Uterus (tissue), 2 donors: ENCODE data around the gene SHOX.

Experiments used
- POLR2A ChIP-seq, 2 donors: fragments of 450-650 bp; IDR thresholded peaks; one replicate each; pipeline ENCODE4 v1.6.1; 2016; ENCODE audit warnings: antibody characterized with exemption in 2 of 2, mild to moderate bottlenecking in 1 of 2, moderate library complexity in 1 of 2
- TF ChIP-seq, protein P1 (sequence below), 4 experiments: fragments of 200-600 bp in 2 of 4; fragments of 450-650 bp in 2 of 4; sonication (generic) in 2 of 4; IDR thresholded peaks; one replicate each; pipeline ENCODE4 v1.5.1; 2016 to 2019; ENCODE audit warnings: antibody characterized with exemption in 4 of 4, mild to moderate bottlenecking in 2 of 4, moderate library complexity in 1 of 4

DNA sequence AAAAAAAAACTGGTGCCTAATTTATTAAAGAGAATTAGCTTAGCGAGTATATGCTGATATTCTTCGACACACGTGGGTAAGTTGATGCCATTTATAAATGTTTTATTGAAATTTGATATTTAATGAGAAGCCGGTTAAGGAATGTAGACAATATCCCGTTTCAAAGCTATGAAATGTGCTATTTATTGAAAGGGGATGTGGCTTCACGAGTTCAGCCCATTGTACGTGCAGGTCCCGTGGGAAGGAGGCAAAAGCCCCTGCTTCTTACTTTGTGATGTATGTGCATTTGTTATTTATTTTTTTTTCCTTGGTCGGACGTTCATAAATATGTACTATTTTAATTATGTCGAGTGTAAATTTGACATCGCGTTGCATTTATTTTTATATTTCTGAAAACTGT is 20.2 kb downstream of the SHOX start:
- TF ChIP-seq, protein P1, sequence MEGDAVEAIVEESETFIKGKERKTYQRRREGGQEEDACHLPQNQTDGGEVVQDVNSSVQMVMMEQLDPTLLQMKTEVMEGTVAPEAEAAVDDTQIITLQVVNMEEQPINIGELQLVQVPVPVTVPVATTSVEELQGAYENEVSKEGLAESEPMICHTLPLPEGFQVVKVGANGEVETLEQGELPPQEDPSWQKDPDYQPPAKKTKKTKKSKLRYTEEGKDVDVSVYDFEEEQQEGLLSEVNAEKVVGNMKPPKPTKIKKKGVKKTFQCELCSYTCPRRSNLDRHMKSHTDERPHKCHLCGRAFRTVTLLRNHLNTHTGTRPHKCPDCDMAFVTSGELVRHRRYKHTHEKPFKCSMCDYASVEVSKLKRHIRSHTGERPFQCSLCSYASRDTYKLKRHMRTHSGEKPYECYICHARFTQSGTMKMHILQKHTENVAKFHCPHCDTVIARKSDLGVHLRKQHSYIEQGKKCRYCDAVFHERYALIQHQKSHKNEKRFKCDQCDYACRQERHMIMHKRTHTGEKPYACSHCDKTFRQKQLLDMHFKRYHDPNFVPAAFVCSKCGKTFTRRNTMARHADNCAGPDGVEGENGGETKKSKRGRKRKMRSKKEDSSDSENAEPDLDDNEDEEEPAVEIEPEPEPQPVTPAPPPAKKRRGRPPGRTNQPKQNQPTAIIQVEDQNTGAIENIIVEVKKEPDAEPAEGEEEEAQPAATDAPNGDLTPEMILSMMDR (IDR thresholded peaks at IDR 0.05), result no peak
- TF ChIP-seq POLR2A (IDR thresholded peaks at IDR 0.05), result no peak
